Stimulated activated naive CD8-positive, alpha-beta T cell treated with anti-CD3 and anti-CD28 coated beads, Interleukin-15, Interleukin-2, amounts not matched to agents 100 U/mL and 50 U/mL, for 24 hours (primary cell): ENCODE data around the gene PILRA.
A peak's percentile ranks its signal among the peaks of the same experiment; 100 is the strongest.
"Not testable (repeated sequence)": the region's sequence is repeated elsewhere in the genome, so short reads cannot be mapped to it uniquely, and the experiment has no call there.

ENCODE experiments used
- ATAC-seq: fragments of 150-1000 bp; cut with Tn5 transposase; one replicate; pipeline ENCODE4 v1.10.0; 2021
- DNase-seq: peaks from one replicate; pipeline ENCODE4 v3.0.0; 2021

Gene PILRA

DNA sequence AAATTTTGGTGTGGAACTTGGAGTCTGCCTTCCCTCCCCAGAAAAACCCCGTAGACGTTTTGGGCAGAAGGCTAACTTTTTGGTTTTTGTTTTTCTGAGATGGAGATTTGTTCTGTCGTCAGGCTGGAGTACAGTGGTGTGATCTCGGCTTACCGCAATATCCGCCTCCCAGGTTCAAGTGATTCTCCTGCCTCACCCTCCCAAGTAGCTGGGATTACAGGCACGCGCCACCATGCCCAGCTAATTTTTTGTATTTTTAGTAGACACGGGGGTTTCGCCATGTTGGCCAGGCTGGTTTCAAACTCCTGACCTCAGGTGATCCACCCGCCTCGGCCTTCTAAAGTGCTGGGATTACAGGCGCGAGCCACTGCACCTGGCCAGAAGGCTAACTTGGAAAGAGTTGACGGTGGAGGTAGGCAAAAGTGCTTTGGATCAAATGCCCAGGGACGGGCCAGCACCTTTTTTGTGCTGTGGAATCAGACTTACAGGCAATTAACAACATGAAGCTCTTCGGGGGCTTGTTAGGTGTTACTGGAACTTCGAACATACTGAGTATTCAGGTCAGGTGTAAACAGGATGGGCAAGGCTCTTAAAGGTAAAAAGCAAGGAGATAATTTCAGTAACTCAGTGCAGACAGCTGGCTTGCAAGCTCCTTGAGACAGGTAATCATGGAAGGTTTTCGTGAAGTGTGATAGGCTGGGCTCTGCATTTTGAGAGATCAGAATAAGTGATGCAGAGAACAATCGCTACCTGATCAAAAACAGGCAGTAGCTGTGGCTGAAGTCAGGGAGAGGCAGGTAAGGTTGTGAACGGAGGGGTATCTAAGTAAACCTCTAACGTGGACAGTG, 61.2 kb downstream of the PILRA start:
- no peak for DNase-seq
- ATAC-seq: no peak

DNA sequence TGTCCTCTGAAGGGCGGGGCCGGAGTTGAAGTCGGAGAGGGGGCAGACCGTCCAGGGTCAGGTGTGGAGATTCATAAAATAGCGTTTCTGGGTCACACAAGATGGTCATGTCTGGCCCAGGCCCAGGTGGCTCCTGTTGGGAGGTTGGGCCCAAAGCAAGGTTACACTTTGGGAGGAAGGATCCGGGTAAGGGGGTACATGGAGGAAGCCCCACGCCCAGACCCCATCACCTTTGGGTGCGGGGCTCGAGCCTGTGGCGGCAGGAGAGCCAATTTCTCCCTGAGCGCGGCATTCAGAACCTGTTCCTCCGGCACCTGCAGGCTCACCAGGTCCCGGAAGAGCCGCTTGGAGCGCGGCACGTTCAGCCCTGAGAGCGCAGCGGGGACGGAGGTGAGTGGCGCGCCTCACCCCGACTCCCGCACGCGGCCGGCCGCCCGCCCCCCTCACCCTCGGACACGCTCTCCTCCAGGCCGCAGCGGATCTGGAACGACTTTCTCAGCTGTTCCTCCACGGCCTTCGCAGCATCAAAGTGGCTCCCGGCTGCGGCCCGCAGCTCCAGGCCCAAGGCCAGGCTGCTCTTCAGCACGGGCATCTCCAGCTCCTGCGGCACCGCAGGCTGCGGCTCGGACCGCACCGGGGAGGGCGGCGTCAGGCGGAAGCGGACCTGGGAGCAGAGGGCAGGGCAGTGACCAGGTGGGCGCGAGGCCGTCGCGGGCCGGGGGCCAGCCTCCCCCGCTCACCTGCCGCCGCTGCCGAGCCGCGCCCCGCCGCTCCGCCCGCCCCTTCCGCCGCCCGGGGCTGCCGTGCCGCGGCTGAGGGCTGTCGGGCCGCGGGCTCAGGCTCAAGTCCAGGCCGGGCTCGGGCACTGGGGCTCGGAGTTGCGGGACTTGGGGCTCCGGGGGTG, 62.4 kb downstream of the PILRA start:
- peak; percentile 56 for DNase-seq

DNA sequence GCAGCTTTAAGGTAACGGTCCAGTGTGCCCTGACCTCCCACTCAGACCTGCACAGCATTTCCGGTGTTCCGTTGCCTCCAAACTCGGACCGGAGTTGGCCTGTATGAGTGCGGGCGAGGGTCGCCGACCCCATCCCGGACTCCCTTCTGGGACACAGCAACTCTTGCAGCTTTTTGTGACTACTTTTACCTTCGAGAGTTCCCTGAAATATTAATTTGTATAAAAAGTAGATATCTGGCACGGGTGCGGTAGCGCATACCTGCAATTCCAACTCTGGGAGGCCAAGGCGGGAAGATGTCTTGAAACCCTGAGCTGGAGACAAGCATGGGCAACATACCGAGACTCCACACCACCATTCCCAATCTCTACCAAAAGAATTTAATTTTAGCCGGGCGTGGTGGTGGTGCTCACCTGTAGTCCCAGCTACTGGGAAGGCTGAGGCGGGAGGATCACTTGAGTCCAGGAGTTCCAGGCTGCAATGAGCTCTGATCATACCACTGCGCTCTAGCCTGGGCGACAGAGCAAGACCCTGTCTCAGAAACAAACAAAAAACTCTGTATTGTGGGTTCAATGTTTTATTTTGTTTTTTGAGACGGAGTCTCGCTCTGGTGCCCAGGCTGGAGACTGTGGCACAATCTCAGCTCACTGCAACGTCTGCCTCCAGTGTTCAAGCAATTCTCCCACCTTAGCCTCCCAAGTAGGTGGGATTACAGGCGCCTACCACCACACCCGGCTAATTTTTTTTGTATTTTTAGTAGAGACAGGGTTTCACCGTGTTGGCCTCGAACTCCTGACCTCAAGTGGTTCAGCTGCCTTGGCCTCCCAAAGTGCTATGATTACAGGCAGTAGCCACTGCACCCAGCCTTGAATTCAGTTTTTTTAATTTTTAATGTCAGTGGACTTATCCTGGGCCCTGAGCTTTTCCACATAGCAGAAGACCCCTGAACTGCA, 64.1 kb downstream of the PILRA start:
- no peak for ATAC-seq
- DNase-seq: no peak

More for the DNA sequence above, 62.4 kb downstream of the PILRA start:
- ATAC-seq: peak; percentile 24

DNA sequence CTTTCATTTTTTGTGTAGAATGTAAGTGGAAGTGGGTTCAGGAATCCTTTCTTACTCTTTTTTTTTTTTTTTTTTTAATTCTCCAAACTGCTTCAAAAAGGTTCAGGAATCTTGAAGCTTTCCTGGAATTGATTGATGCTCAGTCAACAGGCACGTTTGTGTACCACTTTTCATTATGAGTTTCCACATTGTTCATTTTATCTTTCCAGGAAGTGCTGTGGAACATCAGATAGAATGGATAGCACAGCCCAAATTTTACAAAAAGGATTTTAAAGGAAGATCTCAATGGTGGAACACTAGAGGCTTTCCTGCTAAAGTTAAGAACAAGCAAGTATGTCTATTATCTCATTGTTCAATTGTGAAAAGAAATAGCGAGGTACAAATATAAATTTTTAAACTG, 64.9 kb downstream of the PILRA start:
- no peak for ATAC-seq

DNA sequence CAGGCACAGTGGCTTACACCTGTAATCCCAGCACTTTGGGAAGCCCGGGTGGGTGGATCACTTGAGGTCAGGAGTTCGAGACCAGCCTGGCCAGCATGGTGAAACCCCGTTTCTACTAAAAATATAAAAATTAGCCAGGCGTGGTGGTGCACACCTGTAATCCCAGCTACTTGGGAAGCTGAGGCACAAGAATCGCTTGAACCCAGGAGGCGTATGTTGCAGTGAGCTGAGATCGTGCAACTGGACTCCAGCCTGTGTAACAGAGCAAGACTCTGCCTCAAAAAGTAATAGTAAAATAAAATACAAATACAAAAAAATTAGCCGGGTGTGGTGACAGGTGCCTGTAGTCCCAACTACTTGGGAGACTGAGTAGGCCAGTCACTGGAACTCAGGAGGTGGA, 65.4 kb downstream of the PILRA start:
- not testable (repeated sequence) for ATAC-seq, DNase-seq

More for the DNA sequence above, 64.9 kb downstream of the PILRA start:
- no peak for DNase-seq

DNA sequence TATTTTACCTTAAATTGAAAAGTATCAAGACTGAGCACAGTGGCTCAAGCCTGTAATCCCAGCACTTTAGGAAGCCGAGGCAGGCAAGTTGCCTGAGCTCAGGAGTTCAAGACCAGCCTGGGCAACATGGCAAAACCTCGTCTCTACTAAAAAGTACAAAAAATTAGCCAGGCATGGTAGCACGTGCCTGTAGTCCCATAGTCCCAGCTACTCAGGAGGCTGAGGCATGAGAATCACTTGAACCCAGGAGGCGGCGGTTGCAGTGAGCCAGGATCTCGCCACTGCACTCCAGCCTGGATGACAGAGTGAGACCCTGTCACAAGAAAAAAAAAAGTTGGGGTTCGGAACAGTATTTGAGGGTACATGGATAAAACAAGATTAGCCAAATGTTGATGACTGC, 66.0 kb downstream of the PILRA start:
- ATAC-seq, DNase-seq: not testable (repeated sequence)

DNA sequence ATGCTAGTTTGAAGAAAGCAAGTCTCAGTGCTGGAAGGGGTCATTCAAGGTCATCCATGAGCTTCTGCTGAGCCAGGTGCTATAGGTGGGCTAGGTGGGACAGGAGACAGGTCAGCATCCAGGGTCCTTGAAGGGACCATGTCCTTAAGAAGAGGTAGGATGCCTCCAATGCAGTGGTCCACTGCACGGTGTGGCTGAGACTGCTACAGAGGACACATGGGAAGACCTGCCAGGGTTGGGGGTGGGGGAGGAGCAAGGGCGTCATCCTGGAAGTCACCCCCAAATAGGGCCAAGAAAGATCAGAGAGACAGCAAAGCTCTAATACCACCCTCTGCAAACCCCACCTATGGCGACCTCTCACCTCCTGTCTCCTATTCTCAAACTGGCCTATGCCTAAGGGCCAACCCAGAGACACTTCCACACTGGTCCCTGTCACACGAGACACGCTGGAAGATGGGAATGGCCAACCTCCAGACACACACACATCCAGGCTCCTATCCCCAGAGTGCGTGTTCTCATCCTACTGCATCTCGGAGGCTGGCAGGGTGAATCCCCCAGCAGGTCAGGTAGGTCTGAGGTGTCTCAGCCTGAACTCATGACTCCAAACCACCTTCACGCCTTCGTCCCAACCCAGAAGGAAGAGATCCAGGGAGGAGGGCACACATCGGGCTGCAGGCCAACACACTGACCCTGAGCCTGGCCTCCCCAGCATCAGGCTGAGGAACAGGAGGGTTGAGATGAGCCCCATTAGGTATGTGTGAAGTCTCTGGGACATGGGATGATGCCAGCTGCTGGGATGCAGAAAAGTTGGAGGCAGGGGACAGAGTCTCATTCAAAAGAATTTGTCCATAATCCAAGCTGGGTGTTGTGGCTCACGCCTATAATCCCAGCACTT, 68.6 kb downstream of the PILRA start:
- DNase-seq: no peak
- ATAC-seq: no peak

DNA sequence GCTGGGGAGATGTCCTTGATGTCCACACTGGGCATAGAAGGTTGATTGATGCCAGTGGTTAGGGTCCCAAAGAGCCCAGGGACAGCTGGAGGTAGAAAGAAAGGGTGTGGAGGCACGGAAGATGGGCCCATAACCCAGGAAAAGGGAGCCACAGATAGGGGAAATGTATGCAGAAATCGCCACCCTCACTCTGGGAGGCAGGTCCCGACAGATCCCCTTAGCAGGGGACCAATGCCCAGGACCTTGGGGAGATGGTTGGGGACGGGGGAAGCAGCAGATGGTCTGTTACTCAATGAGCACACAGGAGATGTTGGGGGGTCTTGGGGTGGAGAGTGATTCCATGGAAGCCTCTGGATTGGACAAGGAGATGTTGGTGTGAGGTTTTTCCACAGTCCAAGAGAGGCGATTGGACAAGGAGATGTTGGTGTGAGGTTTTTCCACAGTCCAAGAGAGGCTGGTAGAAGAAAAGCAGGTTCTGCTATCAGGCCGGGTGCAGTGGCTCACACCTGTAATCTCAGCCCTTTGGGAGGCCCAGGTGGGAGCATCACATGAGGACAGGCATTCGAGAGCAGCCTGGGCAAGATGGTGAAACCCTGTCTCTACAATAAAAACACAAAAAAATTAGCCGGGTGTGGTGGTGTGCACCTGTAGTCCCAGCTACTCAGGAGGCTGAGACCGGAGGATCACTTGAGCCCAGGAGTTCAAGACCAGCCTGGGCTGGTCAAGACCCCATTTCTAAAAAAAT, 70.0 kb downstream of the PILRA start:
- ATAC-seq: no peak
- no peak for DNase-seq

DNA sequence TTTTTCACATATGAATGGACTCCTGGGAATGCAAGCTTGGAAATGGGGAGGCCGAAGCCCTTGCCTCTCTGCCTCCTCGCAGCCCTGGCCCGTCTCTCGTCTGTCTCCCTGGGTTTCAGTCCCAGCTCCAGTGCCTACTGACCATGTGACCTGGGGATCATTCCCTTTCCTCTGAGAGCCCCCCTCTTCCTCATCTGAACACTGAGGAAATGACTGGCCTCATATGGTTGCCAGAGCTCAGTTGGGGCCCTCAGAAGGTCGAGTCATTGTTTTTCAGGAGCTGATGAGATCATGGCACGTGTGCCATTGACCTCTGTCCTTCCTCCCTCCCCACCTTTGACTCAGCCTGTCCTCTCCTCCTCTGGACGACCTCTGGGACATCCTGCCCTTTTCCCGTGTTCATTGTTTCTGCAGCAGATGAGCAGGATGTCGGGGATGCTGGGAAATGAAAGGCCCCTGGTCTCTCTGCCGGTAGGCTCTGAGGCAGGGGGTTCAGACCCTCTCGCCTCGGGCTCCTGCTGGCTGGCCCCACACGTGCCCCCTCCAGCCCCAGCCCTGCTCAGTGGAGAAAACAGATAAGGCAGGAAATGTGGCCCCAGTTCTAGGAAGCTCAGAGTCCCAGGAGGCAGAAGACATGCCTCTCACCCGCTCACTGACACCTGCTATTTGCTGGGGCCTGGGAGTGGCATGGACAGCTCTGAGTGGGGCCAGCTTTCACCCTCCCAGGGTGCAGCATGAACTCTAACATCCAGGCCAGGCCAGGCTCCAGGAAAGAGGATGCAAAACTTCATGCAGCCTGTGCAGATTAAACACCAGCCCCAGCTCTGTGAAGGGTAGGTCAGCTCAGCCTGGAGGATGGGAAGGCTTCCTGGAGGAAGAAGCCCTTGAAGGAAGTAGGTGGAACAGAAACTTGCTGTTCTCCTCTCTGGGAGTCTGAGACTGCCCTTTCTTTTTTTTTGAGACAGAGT, 71.3 kb downstream of the PILRA start:
- DNase-seq: no peak
- ATAC-seq: peak; percentile 65

DNA sequence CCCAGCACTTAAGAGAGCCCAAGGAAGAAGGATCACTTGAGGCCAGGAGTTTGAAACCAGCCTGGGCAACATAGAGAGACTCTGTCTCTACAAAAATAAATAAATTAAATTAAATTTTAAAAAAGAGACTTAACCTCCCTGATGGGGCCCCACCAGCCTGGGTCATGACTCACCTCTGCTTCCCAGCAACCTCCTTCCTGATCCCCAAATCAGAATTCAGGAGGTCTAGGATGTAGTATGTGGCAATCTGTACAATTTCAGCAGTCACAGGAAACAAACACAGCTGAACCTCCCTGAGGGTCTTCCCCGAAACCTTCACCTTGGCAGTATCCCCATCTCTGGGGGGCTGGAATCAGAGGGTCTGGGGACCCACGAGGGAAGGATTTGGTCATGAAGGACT, 72.8 kb downstream of the PILRA start:
- no peak for ATAC-seq

DNA sequence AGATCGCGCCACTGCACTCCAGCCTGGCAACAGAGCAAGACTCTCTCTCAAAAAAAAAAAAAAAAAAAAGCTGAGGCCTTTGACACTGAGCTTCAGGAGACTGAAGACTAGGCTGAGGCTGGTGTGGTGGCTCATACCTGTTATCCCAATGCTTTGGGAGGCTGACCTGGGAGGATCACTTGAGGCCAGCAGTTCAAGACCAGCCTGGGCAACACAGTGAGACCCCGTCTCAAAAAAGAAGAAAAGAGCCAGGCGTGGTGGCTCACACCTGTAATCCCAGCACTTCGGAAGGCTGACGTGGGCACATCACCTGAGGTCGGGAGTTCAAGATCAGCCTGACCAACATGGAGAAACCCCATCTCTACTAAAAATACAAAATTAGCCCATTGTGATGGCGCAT, 74.1 kb downstream of the PILRA start:
- not testable (repeated sequence) for ATAC-seq, DNase-seq

More for the DNA sequence above, 72.8 kb downstream of the PILRA start:
- no peak for DNase-seq

DNA sequence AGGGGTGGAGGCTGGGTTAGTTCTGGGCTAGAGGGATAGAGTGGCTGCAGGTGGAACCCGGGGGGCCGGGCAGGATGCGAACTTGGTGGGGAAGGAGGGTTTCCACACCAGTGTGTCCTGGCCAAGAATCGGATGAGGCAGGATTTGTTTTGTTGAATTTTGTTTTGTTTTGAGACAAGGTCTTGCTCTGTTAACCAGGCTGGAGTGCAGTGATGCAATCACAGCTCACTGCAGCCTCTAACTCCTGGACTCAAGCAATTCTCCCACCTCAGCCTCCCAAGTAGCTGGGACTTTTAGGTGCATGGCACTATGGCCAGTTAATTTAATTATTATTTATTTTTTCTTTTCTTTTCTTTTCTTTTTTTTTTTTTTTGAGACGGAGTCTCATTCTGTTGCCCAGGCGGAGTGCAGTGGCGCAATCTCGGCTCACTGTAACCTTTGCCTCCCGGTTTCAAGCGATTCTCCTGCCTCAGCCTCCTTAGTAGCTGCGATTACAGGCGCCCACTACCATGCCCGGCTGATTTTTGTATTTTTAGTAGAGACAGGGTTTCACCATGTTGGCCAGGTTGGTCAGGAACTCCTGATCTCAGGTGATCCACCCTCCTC, 76.0 kb downstream of the PILRA start:
- ATAC-seq (no peak), DNase-seq (no peak)
